GM21381 (cell line): Measurements from ENCODE around the gene OLIG2.

ENCODE experiments used
- ATAC-seq: cut with Tn5 transposase; IDR thresholded peaks from one replicate; pipeline ENCODE4 v1.9.1; 2021; ENCODE audit warnings: mild to moderate bottlenecking, moderate library complexity; ENCODE audit not compliant: unreplicated experiment

The OLIG2 gene

GRCh38 chr21:33063907-33064622 is 38.3 kb downstream of the OLIG2 start:
- ATAC-seq = no peak

- ATAC-seq = no peak
Observed at GRCh38 chr21:33064623-33065390, 39.1 kb downstream of the OLIG2 start.

- no peak for ATAC-seq
Observed at GRCh38 chr21:33067043-33067442, 41.3 kb downstream of the OLIG2 start.

- ATAC-seq = no peak
Observed at GRCh38 chr21:33067457-33067856, 41.7 kb downstream of the OLIG2 start.

- ATAC-seq = no peak
Observed at GRCh38 chr21:33069243-33069642, 43.5 kb downstream of the OLIG2 start.

GRCh38 chr21:33069645-33069993 is 43.9 kb downstream of the OLIG2 start:
- no peak for ATAC-seq

- peak; percentile 47 for ATAC-seq
Observed at GRCh38 chr21:33069994-33070743, 44.4 kb downstream of the OLIG2 start, which contains the start of gene OLIG1. TSS of gene OLIG1 (plus strand) at chr21:33070141. CDS start at chr21:33070247, 106 bp downstream.

GRCh38 chr21:33070744-33070997 is 44.9 kb downstream of the OLIG2 start:
- peak; percentile 15 for ATAC-seq

- no peak for ATAC-seq
Observed at GRCh38 chr21:33070998-33071769, 45.4 kb downstream of the OLIG2 start.

GRCh38 chr21:33071770-33072306 is 46.1 kb downstream of the OLIG2 start:
- no peak for ATAC-seq

GRCh38 chr21:33073636-33074035 is 47.9 kb downstream of the OLIG2 start:
- ATAC-seq = no peak

GRCh38 chr21:33075128-33075527 is 49.4 kb downstream of the OLIG2 start:
- no peak for ATAC-seq

- no peak for ATAC-seq
Observed at GRCh38 chr21:33075596-33076195, 50.0 kb downstream of the OLIG2 start.

- no peak for ATAC-seq
Observed at GRCh38 chr21:33076600-33077329, 51.0 kb downstream of the OLIG2 start.
